Measurements from ENCODE around the gene MLXIP. TPM values are rescaled to one million over a fixed set of nuclear protein-coding genes. Genes with fewer than 3 reads are reported as not detected.

MLXIP gene
- total and polyA plus RNA-seq, 2 of the 13 experiments (the other 11 are each of a cell fraction or from before 2014, with no cell fraction given), result 5.3 to 6.7 TPM

DNA sequence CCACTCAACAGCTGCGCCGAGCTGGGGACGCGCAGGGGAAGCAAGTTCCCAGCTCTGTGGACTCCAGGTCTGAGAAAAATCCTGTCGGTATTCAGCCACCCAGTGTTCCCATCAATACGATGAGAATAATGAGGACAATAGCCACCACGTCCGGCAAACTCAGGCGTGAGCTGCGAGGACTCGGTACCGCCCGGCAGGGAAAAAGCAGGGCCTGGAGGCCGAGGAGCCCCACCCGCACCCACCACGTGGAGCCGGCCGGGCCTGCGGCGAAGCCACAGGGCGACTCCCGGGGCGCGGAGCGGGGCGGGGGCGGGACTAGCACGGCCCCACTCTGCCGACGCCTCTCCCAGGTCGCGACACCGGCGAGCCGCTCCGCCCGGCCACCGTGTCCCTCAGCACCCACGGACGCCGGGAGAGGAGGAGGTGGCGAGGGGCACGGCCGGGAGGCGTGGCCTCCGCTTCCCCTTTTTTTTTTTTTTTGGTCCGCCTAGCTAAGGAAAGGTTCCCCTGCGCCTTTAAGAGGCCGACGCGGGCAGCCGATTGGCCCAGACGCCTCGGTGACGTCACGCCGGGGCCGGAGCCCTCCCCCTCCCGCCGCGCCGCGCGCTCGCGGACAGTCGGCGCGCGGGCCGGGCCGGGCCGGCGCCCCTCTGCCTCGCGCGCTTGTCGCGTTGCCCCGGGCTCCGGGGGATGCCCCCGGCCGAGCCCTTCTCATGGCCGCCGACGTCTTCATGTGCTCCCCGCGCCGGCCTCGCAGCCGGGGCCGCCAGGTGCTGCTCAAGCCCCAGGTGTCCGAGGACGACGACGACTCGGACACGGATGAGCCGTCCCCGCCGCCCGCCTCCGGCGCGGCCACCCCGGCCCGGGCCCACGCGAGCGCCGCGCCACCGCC lies at the start of gene MLXIP (continued):
- no peak for TF ChIP-seq FOXO1 (CRISPR knock-in tag; IDR thresholded peaks at IDR 0.05)
- TF ChIP-seq GZF1 (CRISPR knock-in tag; IDR thresholded peaks at IDR 0.05), result no peak
- TF ChIP-seq ZNF747 (CRISPR knock-in tag; IDR thresholded peaks at IDR 0.05; ENCODE audit: borderline replicate concordance), result peak; percentile 21; the same call in 1 of the 2 replicates
- TF ChIP-seq GATAD1 (CRISPR knock-in tag; IDR thresholded peaks at IDR 0.05), result peak; percentile 20; the same call in 1 of the 2 replicates
- no peak; the same call in 1 of the 2 replicates for TF ChIP-seq BCL6 (CRISPR knock-in tag; IDR thresholded peaks at IDR 0.05)
- TF ChIP-seq, protein P1, sequence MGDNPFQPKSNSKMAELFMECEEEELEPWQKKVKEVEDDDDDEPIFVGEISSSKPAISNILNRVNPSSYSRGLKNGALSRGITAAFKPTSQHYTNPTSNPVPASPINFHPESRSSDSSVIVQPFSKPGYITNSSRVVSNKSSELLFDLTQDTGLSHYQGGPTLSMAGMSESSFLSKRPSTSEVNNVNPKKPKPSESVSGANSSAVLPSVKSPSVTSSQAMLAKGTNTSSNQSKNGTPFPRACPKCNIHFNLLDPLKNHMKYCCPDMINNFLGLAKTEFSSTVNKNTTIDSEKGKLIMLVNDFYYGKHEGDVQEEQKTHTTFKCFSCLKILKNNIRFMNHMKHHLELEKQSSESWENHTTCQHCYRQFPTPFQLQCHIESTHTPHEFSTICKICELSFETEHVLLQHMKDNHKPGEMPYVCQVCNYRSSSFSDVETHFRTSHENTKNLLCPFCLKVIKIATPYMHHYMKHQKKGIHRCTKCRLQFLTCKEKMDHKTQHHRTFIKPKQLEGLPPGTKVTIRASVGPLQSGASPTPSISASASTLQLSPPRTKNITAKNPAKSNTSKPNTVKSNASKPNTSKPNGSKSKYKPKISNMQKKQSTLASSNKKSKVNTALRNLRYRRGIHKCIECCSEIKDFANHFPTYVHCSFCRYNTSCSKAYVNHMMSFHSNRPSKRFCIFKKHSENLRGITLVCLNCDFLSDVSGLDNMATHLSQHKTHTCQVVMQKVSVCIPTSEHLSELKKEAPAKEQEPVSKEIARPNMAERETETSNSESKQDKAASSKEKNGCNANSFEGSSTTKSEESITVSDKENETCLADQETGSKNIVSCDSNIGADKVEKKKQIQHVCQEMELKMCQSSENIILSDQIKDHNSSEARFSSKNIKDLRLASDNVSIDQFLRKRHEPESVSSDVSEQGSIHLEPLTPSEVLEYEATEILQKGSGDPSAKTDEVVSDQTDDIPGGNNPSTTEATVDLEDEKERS (CRISPR knock-in tag; IDR thresholded peaks at IDR 0.05), result no peak
- no peak for TF ChIP-seq ZNF460 (CRISPR knock-in tag; IDR thresholded peaks at IDR 0.05; ENCODE audit: borderline replicate concordance)
- peak; percentile 78 for TF ChIP-seq CHCHD3 (CRISPR knock-in tag; IDR thresholded peaks at IDR 0.05)
- TF ChIP-seq ZNF292 (CRISPR knock-in tag; IDR thresholded peaks at IDR 0.05; ENCODE audit: borderline replicate concordance, low read depth), result no peak
- TF ChIP-seq TBP (CRISPR knock-in tag; IDR thresholded peaks at IDR 0.05), result no peak
- TF ChIP-seq MEIS2 (CRISPR knock-in tag; IDR thresholded peaks at IDR 0.05), result no peak
- TF ChIP-seq, protein P2, sequence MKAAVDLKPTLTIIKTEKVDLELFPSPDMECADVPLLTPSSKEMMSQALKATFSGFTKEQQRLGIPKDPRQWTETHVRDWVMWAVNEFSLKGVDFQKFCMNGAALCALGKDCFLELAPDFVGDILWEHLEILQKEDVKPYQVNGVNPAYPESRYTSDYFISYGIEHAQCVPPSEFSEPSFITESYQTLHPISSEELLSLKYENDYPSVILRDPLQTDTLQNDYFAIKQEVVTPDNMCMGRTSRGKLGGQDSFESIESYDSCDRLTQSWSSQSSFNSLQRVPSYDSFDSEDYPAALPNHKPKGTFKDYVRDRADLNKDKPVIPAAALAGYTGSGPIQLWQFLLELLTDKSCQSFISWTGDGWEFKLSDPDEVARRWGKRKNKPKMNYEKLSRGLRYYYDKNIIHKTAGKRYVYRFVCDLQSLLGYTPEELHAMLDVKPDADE (CRISPR knock-in tag; IDR thresholded peaks at IDR 0.05), result peak; percentile 79
- peak; percentile 34; the same call in 1 of the 2 replicates for TF ChIP-seq ZNF235 (CRISPR knock-in tag; IDR thresholded peaks at IDR 0.05; ENCODE audit: borderline replicate concordance)
- TF ChIP-seq STAG1 (CRISPR knock-in tag; IDR thresholded peaks at IDR 0.05), result peak; percentile 7; the same call in 1 of the 2 replicates
- peak; percentile 84 for TF ChIP-seq ZNF274 (CRISPR knock-in tag; IDR thresholded peaks at IDR 0.05)
- TF ChIP-seq GATAD2A (CRISPR knock-in tag; IDR thresholded peaks at IDR 0.05), result no peak
- peak; percentile 71; the same call in 1 of the 2 replicates for TF ChIP-seq MYNN (CRISPR knock-in tag; IDR thresholded peaks at IDR 0.05; ENCODE audit: low read depth)
- no peak for TF ChIP-seq ZMAT3 (CRISPR knock-in tag; conservative IDR thresholded peaks at IDR 0.05)
- no peak for TF ChIP-seq HNRNPK (IDR thresholded peaks at IDR 0.05; ENCODE audit: low read depth, low read length, poor library complexity, severe bottlenecking)
- TF ChIP-seq, protein P3, sequence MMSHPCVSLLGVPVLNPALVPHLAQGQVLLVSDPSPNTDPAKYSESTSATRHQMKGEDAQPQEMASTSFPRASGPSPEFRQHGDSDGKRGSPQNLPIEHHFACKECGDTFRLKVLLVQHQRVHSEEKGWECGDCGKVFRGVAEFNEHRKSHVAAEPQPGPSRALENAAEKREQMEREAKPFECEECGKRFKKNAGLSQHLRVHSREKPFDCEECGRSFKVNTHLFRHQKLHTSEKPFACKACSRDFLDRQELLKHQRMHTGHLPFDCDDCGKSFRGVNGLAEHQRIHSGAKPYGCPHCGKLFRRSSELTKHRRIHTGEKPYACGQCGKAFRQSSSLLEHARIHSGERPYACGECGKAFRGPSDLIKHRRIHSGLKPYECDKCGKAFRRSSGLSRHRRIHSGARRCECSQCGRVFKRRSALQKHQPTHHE (CRISPR knock-in tag; IDR thresholded peaks at IDR 0.05; ENCODE audit: borderline replicate concordance), result peak; percentile 90
- TF ChIP-seq ZNF160 (CRISPR knock-in tag; IDR thresholded peaks at IDR 0.05), result 0 out of 2 replicates have a peak, but pooled peaks have one; percentile 45
- TF ChIP-seq SAP130 (CRISPR knock-in tag; IDR thresholded peaks at IDR 0.05; ENCODE audit: low read depth), result peak; percentile 86
- no peak for TF ChIP-seq ZNF83 (CRISPR knock-in tag; IDR thresholded peaks at IDR 0.05; ENCODE audit: borderline replicate concordance)
- TF ChIP-seq SAFB2 (CRISPR knock-in tag; IDR thresholded peaks at IDR 0.05; ENCODE audit: borderline replicate concordance, low read depth), result no peak
- no peak for TF ChIP-seq FOXA1 (IDR thresholded peaks at IDR 0.05)
- no peak for TF ChIP-seq FOXA1 (CRISPR knock-in tag; IDR thresholded peaks at IDR 0.05)
